ENCODE data around the gene RFX1.

The RFX1 gene

DNA sequence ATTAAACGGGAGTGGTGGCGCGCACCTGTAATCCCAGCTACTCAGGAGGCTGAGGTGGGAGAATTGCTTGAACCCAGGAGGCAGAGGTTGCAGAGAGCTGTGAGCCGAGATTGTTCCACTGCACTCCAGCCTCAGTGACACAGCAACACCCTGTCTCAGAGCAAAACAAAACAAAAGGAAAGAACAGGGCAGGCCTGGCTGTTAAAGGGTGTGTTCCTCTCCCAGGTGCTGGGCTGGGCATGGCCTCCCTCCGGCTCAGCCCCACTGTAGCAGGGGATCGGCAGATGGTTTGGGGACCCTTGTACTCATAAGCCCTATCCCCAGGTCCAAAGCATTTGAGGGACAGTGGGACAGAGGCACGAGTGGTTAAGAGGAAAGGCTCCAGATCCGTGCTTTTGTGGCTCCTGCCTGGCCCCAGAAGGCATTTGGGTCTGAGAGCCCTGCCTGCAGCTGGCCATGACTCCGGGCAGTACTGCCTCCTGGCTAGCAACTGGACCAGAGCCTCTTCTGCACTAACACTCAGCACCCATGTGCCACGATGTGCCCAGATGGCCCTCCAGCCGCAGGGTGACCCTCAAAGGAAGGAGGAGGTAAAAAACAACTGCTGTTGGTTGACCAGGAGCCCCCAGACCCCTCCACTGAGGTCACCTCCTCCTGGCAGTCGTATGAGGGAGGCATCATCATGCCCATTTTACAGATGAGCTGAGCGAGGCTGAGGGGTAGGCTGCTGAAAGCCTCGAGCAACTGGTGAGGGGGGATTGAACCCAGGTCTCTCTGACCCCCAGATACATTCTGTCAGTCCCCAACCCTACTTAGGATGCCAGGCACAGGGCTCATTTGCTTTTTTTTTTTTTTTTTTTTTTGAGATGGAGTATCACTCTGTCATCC lies 10.0 kb downstream of the RFX1 start:
- DNase-seq (ENCODE audit: low spot score) = no peak

DNA sequence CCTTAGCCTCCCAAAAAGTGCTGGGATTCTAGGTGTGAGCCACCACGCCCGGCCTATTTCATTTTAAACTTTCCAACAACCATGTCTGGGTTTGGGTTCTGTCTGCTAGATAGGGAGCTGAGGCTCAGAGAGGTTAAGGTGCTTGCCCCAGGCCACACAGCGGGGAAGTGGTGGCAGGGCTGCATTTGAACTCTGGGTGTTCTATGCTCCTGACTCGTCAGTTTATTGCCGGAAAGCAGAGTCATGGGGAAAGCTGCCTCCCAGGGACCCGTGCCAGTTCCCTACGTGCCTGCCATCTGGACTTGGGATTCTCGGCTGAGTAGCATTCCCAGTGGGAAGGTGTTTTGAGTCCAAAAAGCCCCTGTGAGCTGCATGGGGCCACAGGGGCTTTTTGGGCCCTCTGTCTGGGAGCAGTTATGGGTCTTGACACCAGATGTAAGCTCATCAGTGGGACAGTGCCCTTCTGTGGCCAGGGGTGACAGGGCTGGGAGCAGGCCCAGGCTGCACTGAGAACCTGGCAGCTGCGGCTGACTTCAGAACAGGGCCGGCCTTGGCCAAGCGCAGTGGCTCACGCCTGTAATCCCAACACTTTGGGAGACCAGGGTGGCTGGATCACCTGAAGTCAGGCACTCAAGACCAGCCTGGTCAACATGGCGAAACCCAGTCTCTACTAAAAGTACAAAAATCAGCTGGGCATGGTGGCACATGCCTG lies 10.9 kb downstream of the RFX1 start:
- DNase-seq (ENCODE audit: low spot score) = no peak

DNA sequence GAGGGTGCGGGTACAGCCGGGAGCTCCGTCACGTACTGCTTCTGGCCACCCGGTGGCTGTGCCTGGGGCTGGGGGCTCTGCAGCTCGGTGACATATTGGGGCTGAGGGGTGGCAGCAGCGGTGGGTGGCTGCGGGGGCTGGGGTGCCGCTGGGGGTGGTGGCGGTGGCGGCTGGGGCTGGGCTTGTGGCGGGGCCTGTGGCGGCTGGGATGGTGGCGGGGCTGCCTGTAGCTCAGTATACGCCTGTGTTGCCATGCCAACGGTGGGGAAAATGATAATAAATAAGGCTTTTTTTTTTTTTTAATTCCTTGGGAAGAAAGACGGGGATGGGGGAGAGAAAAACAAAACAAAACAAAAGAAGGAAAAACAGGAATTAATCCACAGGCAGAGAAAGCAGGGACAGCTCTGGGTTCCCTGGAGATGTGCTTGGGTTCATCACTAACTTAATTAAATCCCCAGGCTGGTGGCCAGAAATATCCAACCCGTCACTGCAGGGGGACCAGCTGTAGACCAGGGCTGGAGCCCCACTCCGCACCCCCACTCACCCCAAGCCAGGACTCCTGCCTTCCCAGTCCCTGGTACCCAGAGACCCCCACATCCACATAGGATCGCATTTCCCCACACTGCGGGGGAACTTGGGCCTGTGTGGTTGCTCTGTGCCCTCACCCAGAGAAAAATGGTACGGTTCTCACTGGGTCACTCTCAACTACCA lies 12.4 kb downstream of the RFX1 start:
- no peak for DNase-seq (ENCODE audit: low spot score)

DNA sequence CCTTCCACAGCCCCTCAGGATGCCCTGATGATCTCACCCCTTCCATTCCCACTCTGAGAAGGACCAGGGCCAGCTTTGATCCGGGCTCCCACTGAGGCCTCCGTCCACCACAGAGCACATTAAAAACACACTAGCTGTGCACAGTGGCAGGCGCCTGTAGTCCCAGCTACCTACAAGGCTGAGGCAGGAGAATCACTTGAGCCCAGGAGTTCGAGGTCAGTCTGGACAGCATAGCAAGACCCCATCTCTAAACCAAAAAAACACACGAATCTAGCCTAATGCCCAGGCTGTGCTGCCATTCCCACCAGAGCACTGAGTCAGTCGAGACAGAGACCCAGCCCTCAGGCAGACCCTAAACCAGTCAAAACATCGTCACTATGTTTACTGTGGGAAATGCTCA lies 14.1 kb downstream of the RFX1 start:
- DNase-seq (ENCODE audit: low spot score) = no peak

DNA sequence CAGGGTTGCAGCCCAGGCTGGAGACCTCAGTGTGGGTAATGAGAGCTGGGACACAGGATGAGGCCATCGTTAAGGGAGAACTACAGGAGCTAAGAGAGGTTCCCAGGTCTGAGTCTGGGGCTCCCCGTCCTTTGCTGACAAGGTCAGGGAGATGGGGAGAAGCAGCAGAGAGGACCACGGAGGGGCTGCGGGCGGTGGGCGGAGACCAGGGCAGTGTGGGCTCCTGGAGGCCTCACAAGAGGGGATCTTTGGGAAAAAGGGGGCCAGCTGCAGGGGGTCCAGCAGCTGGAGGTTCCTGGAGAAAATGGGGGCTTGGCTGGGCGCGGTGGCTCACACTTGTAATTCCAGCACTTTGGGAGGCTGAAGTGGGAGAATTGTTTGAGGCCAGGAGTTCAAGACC lies 16.0 kb downstream of the RFX1 start:
- DNase-seq (ENCODE audit: low spot score) = no peak

DNA sequence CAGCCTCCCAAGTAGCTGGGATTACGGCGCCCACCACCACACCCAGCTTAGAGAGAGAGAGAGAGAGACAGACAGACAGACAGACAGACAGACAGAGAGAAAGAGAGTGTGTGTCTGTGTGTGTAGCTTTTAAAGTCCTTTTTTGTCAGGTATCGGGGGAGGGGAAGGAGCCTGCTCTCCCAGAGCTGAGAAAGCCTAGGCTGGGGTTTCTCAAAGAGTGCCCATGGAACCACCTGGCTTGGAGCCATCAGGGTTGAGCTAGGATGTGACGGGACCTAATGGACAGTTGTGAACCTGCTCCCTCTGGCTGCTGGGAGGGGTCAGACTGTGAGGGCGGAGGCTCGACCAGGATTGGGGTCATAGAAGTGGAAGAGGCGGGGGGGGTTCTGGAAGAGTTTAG lies 16.6 kb downstream of the RFX1 start:
- no peak for DNase-seq (ENCODE audit: low spot score)

DNA sequence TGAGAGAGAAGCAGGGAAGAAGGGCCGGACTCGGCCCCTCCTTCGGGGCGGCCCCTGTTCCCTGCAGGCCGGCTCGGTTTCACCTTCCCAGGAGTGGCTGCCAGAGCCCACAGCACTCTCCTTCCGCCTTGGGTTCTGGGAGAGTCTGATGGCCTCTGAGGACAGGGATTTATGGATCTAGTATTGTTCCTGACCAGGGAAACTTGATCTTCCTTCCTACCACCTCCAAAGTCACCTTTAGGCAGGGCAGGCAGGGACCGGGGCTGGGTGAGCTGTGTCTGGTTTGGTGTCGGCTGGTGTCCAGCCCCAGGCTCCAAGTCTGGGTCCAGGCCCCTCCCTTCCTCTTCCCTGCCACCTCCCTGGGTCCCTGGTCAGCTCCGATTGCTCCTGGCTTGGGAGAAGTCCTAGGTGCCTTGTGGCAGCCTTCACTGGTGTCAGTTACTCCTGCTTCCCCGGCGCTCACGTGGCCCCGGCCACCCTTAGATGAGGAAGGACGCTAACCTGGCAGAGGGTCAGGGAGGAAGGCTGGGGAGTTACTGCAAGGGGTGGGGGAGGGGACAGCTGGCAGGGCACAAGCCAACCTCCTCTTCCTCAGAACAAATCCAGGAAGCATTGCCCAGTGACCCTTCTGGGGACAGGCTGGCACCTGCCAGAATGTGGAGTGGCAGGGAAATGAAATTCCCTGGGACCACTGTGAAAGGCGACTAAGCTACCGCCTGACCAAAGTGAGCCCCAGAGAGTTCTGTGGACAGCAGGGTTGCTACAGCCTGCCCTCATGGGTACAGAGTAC lies 18.8 kb downstream of the RFX1 start:
- no peak for DNase-seq (ENCODE audit: low spot score)

DNA sequence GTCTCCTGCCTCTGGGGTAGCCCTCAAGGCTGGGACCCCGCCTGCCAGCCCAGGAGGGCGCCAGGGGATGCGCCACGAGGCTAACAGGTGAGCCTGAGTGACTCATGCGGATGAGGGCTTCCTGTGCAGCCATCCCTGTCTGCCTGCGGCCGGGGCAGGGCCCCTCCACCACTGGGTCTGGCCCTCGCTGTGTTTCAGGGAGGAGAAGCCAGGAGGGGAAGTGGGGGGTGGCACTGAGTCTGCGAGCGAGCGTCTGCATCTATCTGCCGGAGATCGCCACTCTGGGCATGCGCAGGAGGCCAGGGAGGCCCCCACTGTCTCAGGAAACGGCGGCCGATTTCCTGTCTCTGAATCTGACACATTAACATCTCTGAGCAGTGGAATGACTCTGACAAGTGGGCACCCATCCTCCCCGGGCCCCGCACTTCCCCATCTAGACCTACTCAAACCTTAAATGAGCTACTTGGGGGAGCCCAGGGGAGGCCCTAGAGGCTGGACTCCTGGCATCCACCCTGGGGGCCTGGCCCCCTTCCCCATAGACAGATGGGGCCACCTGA lies 19.7 kb downstream of the RFX1 start:
- peak; percentile 99 for DNase-seq (ENCODE audit: low spot score)

DNA sequence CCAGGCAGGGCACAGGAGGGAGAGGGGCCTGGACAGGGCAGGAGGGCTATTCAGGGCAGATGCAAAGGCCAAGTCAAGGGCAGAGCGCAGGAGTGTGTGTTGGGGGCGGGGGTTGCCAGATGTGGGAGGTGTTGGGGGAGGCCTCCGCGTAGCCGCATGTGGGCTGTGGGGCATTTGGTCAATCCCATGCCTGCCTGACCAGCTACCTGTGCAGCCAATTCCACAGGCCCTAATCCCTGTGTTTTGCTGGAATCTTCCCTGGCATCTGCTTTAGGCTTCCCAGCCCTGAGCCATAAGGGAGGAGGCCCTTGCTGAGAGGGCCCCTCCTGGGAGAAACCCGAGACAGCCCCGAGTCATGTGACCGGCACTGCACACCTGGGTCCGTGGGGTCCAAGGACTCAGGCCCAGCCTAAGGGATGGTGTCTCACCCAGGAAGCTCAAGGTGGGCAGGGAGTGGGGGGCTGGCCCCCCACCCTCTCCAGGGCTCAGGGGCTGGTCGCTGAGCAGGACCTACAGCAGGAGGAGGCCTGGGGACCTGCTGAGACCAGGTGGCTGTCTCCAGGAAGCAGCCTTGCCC lies 20.3 kb downstream of the RFX1 start:
- DNase-seq (ENCODE audit: low spot score) = no peak

DNA sequence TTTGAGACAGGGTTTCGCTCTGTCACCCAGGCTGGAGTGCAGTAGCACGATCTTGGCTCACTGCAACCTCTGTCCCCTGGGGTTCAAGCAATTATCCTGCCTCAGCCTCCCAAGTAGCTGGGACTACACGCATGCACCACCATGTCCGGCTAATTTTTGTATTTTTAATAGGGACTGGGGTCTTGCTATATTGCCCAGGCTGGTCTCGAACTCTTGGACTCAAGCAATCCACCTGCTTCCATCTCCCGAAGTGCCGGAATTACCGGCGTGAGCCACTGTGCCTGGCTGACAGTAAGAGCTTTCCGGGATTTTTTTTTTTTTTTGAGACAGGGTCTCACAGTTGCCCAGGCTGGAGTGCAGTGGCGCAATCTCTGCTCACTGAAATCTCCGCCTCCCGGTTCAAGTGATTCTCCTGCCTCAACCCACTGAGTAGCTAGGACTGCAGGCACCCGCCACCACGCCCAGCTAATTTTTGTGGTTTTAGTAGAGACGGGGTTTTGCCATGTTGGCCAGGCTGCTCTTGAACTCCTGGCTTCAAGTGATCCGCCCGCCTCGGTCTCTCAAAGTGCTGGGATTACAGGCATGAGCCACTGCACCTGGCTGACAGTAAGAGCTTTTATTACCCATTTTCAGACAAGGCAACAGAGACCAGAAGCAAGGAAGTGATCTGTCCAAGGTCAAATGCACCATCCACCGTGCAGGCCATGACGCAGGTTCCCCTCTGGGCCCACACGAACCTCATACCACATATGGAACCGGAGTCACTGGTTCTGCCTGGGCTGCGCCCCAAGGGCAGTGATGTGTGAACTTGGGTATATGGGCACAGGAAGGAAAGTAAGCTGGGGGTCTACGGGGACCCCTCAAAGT lies 21.0 kb downstream of the RFX1 start:
- peak; percentile 44 for DNase-seq (ENCODE audit: low spot score)

DNA sequence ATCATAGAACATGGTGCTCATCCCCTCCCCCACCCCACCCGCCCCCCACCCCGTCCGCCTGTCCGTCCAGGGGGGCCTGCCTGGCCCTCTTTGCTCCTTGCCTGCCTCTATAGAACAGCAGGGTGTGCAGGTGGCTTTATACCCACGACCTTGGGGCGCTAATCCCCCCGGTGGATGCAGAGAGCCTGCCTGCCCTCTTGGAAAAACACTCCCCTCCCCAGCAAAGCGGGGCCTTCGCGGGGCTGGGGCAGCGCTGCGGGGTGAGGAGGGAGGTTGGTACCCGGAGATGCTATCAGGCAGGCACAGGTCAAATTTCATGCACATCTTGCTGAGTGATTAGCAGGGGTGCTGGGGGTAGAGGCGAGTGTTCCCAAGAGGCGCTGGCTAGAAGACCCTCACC lies 21.9 kb downstream of the RFX1 start:
- no peak for DNase-seq (ENCODE audit: low spot score)

DNA sequence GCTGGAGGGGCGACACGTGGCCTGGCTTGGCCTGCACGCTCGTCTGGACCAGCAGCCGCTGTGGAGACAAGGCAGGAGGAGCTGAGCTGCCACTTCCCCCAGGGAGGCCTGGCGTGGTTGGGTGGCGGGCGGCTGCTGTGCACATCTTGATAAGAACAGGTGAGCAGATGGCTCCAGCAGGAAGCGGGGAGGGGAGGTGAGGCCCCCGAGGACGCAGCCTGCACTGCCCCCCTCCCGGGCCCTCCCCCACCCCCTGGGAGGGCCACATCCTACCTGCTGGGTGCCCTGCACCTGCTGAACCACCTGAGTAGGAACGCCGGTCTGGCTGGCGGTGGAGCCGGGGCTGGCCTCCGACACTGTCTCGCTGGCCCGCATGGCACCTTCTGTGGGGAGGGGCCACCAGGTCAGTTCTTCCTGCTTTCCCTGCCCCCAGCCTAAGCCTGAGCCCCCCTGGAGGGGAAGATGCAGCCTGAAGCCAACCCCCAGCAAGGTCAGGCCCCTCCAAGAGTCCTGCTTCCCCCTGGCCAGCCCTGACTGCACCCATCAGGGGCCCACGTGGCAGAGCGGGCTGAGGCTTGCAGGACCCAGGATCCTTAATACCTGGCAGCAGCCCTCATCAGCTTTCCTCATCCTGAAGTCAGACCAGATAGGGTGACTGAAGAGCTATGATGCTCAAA lies 22.8 kb downstream of the RFX1 start:
- peak; percentile 42 for DNase-seq (ENCODE audit: low spot score)

DNA sequence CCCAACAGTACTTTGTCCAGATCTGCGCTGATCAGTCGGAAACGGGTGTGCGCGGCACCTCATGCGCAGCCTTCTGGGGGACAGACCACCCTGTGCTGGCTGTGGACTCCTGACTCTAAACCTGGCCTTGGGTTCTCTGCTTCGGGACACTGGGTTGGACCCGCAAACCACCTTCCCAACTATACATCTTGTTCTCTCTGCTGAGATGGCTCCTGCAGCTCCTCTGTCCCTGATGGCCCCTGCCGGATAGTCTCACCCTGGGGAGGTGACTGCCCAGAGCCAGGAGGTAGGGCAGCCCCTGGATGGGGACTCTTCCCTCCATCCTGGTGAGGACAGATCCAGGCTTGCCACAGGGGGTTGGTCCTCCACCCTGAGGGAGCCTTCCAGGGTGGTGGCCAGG lies 23.3 kb downstream of the RFX1 start:
- no peak for DNase-seq (ENCODE audit: low spot score)

DNA sequence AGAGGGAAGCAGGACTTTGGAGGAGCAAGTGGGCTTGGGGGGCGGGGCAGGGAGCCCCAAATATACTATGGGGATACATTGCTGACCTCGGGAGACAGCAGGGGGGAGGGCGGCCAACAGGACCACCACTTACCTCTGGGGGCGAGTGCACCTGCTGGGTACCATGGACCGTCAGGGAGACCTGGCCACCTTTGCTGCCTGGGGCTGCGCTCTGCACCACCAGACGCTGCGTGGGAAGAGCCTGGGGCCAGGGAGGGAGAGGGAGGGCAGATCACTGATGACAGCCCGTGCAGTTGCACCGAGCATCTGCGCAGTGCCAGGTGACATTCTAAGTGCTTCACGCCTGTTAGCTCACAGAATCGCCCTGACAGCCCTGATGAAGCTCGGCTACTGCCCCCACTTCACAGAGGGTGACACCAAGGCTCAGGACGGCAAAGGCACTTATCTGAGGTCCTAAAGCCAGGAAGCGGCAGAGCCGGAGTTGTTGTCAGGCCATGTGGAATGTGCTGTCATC lies 24.1 kb downstream of the RFX1 start:
- no peak for DNase-seq (ENCODE audit: low spot score)

DNA sequence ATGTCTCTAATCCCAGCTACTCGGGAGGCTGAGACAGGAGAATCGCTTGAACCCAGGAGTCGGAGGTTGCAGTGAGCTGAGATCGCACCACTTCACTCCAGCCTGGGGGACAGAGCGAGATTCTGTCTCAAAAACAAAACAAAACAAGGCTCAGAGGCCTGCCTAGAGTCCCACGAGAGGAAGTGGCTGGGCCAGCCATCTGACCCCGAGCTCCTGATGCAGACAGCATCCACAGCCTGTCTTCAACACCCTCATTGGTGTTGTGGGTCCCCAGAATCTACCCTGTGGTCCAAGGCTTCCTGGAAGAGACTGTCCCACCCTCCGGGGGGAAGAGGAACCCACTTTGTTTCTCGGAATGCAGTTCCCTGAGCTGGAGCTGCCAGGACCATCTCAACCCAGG lies 24.7 kb downstream of the RFX1 start:
- DNase-seq (ENCODE audit: low spot score) = no peak

DNA sequence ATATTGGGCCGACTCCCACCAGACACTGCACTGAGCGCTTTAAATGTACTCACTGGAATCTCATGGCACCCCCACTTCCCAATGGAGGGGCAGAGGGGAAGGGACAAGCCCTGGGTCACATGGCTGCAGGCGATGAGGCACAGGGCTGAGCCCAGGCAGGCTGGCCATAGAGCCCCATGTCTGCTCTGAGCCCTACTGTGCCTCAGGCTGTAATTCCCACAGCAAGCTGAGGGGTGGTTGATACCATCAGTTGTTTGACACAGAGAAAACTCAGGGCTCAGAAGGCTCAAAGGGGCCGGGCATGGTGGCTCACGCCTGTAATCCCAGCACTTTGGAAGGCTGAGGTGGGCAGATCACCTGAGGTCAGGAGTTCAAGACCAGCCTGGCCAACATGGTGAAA lies 25.1 kb downstream of the RFX1 start:
- DNase-seq (ENCODE audit: low spot score) = no peak

DNA sequence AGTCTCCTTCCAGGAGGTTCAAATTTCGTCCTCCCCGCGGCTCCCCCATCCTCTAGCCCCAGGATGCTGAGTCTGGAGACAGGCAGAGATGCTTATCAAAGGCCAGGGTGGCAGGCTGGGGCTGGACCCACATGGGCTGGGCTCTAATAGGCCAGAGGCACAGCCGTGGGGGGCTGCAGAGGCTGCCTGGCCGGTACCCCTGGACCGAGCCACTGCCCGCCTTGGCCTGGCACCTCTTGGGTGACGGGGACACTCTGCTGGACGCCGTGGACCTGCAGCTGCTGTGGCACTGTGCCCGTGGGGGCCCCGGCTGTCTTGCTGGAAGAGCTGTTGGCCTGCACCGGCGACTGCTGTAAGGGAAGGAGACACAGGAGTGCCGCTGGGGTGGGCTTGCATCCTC lies 25.8 kb downstream of the RFX1 start:
- no peak for DNase-seq (ENCODE audit: low spot score)

DNA sequence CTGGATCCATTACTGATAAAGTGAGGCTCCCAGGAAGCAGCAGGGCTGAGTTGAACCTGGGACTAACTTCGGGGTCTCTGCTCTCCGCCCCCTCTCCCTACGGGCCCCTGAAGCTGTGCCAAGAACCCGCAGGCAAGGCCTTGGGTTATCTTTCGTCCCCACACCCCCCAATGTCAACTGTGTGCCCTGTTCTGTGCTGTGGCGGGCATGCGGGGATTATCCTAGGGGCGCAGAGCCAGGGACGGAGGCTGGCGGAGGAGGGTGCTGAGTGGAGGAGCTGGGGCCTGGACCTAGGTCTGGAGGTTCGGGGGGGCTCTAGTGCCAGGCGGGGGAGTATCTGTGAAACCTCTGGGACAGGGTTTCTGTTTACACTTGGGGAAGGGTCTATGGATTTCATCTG lies 26.4 kb downstream of the RFX1 start:
- no peak for DNase-seq (ENCODE audit: low spot score)

DNA sequence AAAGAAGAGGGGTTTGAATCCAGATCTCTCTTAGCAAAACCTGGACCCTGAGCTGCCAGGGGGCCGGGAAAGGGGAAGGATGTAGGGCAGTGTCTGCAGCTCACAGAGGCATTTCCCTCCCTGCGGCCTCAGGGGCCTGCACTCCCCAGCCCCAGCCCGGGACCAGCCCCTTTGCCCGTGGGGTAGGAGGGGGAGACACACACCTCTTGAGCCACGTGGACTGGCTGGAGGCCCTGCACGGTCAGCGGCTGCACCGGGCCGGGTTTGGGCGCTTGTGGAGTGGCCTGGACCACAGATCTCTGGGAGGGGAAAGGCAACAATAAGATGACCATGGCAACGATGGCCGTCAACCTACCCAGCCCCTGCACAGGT lies 26.9 kb downstream of the RFX1 start:
- DNase-seq (ENCODE audit: low spot score) = no peak
